ENCODE measurements around the gene ARHGAP15. TPM values are rescaled to one million over a fixed set of nuclear protein-coding genes. Genes with fewer than 3 reads are reported as not detected.

ARHGAP15 gene
- total RNA-seq, 1 experiment from 2014 or later: 0.42 TPM

GRCh38 chr2:143132355-143132754 lies 3.1 kb downstream of the ARHGAP15 start:
- CTCF ChIA-PET: interaction anchor here (0.8 kb wide), 1 partner anchor 30 kb away, joined by 4 read pairs; no protein-coding TSS in a partner anchor
- POLR2A ChIA-PET: no interaction called here
- no peaks in the 10 kb centered on the region for H3K9me2 ChIP-seq (ENCODE audit: insufficient read depth)
- ATAC-seq (no peak), DNase-seq (ENCODE audit: low read depth, low spot score) (no peak)
- RAD21 ChIA-PET (ENCODE audit: low non-redundant PET in 1 of 2, low total read pairs in 2 of 2, uncharacterized antibody in 2 of 2, unreplicated experiment in 2 of 2): no interaction called here
- no peaks in the 10 kb centered on the region for H3K4me1 ChIP-seq (ENCODE audit: control insufficient read depth in 1 of 2, insufficient read depth in 2 of 2, low read length in 2 of 2)
- H3K9ac ChIP-seq (ENCODE audit: low read length): no peak overlapping the region
- H3K36me3 ChIP-seq (ENCODE audit: control insufficient read depth in 1 of 2, insufficient read depth in 2 of 2, low read length in 2 of 2): no peaks in the 10 kb centered on the region
- H3K27ac ChIP-seq (ENCODE audit: low read depth, low read length): no peak overlapping the region
- peaks cover 11% of the 10 kb centered on the region for H3K27me3 ChIP-seq (ENCODE audit: insufficient read depth, low read length)
- H3K79me2 ChIP-seq (ENCODE audit: insufficient read depth, low read length): no peaks in the 10 kb centered on the region
- no peaks in the 10 kb centered on the region for H3K9me3 ChIP-seq (ENCODE audit: control insufficient read depth in 1 of 2, insufficient read depth in 1 of 2, low read depth in 1 of 2, low read length in 2 of 2)
- no peaks in the 10 kb centered on the region for H4K20me1 ChIP-seq (ENCODE audit: insufficient read depth)
- no peak for TF ChIP-seq SRF (IDR thresholded peaks at IDR 0.05; ENCODE audit: low read depth)
- no peak overlapping the region for H2AFZ ChIP-seq (ENCODE audit: low read depth, low read length, poor library complexity, severe bottlenecking)
- BruUV-seq (replicated peaks): no TSS peak
- H3K4me2 ChIP-seq (ENCODE audit: low read length): no peak overlapping the region
- no peak overlapping the region for H3K4me3 ChIP-seq (replicated peaks in 1 of 2; ENCODE audit: low read depth in 1 of 2, low read length in 2 of 2)
- intact Hi-C loops (cut with micrococcal nuclease): no loop called here

GRCh38 chr2:143133783-143134182 lies 4.6 kb downstream of the ARHGAP15 start:
- no peak for TF ChIP-seq POLR2A (IDR thresholded peaks at IDR 0.05; ENCODE audit: borderline replicate concordance, extremely low read depth, insufficient read depth, insufficient read length)
- no peak for TF ChIP-seq EZH2 (IDR thresholded peaks at IDR 0.05)
- no peak overlapping the region for H3K4me3 ChIP-seq (replicated peaks in 1 of 2; ENCODE audit: low read depth in 1 of 2, low read length in 2 of 2)
- no peak for DNase-seq (ENCODE audit: low read depth, low spot score)
- no peak overlapping the region for H3K9ac ChIP-seq (ENCODE audit: low read length)
- H3K36me3 ChIP-seq (ENCODE audit: control insufficient read depth in 1 of 2, insufficient read depth in 2 of 2, low read length in 2 of 2): no peaks in the 10 kb centered on the region
- H4K20me1 ChIP-seq (ENCODE audit: insufficient read depth): no peaks in the 10 kb centered on the region
- no peaks in the 10 kb centered on the region for H3K79me2 ChIP-seq (ENCODE audit: insufficient read depth, low read length)
- no peak overlapping the region for H3K4me2 ChIP-seq (ENCODE audit: low read length)
- H3K9me3 ChIP-seq (ENCODE audit: control insufficient read depth in 1 of 2, insufficient read depth in 1 of 2, low read depth in 1 of 2, low read length in 2 of 2): no peaks in the 10 kb centered on the region
- H3K27ac ChIP-seq (ENCODE audit: low read depth, low read length): no peak overlapping the region
- peaks cover 20% of the 10 kb centered on the region for H3K27me3 ChIP-seq (ENCODE audit: insufficient read depth, low read length)
- no TSS peak for BruUV-seq (replicated peaks)
- ChIA-PET CTCF (no interaction called here), RAD21 (ENCODE audit: low non-redundant PET in 1 of 2, low total read pairs in 2 of 2, uncharacterized antibody in 2 of 2, unreplicated experiment in 2 of 2) (no interaction called here), POLR2A (no interaction called here)
- H3K4me1 ChIP-seq (ENCODE audit: control insufficient read depth in 1 of 2, insufficient read depth in 2 of 2, low read length in 2 of 2): no peaks in the 10 kb centered on the region
- H3K9me2 ChIP-seq (ENCODE audit: insufficient read depth): no peaks in the 10 kb centered on the region
- no peak for ATAC-seq
- no peak overlapping the region for H2AFZ ChIP-seq (ENCODE audit: low read depth, low read length, poor library complexity, severe bottlenecking)
- intact Hi-C loops (cut with micrococcal nuclease): no loop called here

GRCh38 chr2:143138292-143138691 lies 9.1 kb downstream of the ARHGAP15 start:
- CTCF ChIA-PET: no interaction called here
- ATAC-seq: no peak
- TF ChIP-seq SRF (IDR thresholded peaks at IDR 0.05; ENCODE audit: low read depth) (no peak), CEBPB (IDR thresholded peaks at IDR 0.05; ENCODE audit: low read depth) (no peak), ELF1 (IDR thresholded peaks at IDR 0.05; ENCODE audit: borderline replicate concordance, low read depth) (no peak), ZFX (IDR thresholded peaks at IDR 0.05) (no peak), TCF7L2 (IDR thresholded peaks at IDR 0.05; ENCODE audit: borderline replicate concordance, extremely low read depth, insufficient read depth, insufficient read length) (no peak), RAD21 (IDR thresholded peaks at IDR 0.05; ENCODE audit: low read depth) (no peak), CTCF (IDR thresholded peaks at IDR 0.05 in 2 of 3, conservative IDR thresholded peaks at IDR 0.05 in 1 of 3; ENCODE audit: borderline replicate concordance in 1 of 3, insufficient read depth in 1 of 3, low read depth in 2 of 3, low read length in 2 of 3) (no peak), POLR2AphosphoS5 (IDR thresholded peaks at IDR 0.05; ENCODE audit: low read depth, low read length) (no peak), EZH2 (IDR thresholded peaks at IDR 0.05) (no peak), EZH2phosphoT487 (IDR thresholded peaks at IDR 0.05; ENCODE audit: borderline replicate concordance) (no peak)

More at GRCh38 chr2:143138292-143138691, 9.1 kb downstream of the ARHGAP15 start:
- no peak overlapping the region for H3K27ac ChIP-seq (ENCODE audit: low read depth, low read length)
- no peaks in the 10 kb centered on the region for H3K9me2 ChIP-seq (ENCODE audit: insufficient read depth)
- no peak overlapping the region for H3K4me3 ChIP-seq (replicated peaks in 1 of 2; ENCODE audit: low read depth in 1 of 2, low read length in 2 of 2)
- intact Hi-C loops (cut with micrococcal nuclease): no loop called here
- no peaks in the 10 kb centered on the region for H3K79me2 ChIP-seq (ENCODE audit: insufficient read depth, low read length)
- H3K9me3 ChIP-seq (ENCODE audit: control insufficient read depth in 1 of 2, insufficient read depth in 1 of 2, low read depth in 1 of 2, low read length in 2 of 2): no peaks in the 10 kb centered on the region
- no peaks in the 10 kb centered on the region for H3K4me1 ChIP-seq (ENCODE audit: control insufficient read depth in 1 of 2, insufficient read depth in 2 of 2, low read length in 2 of 2)
- RAD21 ChIA-PET (ENCODE audit: low non-redundant PET in 1 of 2, low total read pairs in 2 of 2, uncharacterized antibody in 2 of 2, unreplicated experiment in 2 of 2): no interaction called here
- peaks cover 39% of the 10 kb centered on the region for H3K27me3 ChIP-seq (ENCODE audit: insufficient read depth, low read length)
- H4K20me1 ChIP-seq (ENCODE audit: insufficient read depth): no peaks in the 10 kb centered on the region
- POLR2A ChIA-PET: no interaction called here
- no peak overlapping the region for H3K4me2 ChIP-seq (ENCODE audit: low read length)
- BruUV-seq (replicated peaks): no TSS peak
- H3K9ac ChIP-seq (ENCODE audit: low read length): no peak overlapping the region
- DNase-seq (ENCODE audit: low read depth, low spot score): no peak
- H2AFZ ChIP-seq (ENCODE audit: low read depth, low read length, poor library complexity, severe bottlenecking): no peak overlapping the region
- no peaks in the 10 kb centered on the region for H3K36me3 ChIP-seq (ENCODE audit: control insufficient read depth in 1 of 2, insufficient read depth in 2 of 2, low read length in 2 of 2)
